GM23248 (cell line): ENCODE results near the gene PRKAR1B. TPM values are rescaled to one million over a fixed set of nuclear protein-coding genes. Genes with fewer than 3 reads are reported as not detected.

Experiments
- DNase-seq: peaks from one replicate; pipeline ENCODE4 v3.0.0-alpha.2; 2015
- H2AFZ ChIP-seq: fragments of 200-600 bp; sonication (generic); 2 replicates; pipeline ENCODE4 v1.6.1; 2016; ENCODE audit warnings: antibody characterized with exemption
- H3F3A ChIP-seq: fragments of 200-600 bp; sonication (generic); 2 replicates; pipeline ENCODE4 v1.6.1; 2016; ENCODE audit warnings: mild to moderate bottlenecking, antibody characterized with exemption, mixed run types; ENCODE audit not compliant: insufficient read depth
- H3K27ac ChIP-seq: fragments of 200-600 bp; sonication (generic); 2 replicates; pipeline ENCODE4 v1.5.1; 2016; ENCODE audit warnings: mild to moderate bottlenecking
- H3K27me3 ChIP-seq: fragments of 200-600 bp; sonication (generic); replicated peaks from 2 replicates; pipeline ENCODE4 v1.6.1; 2016; ENCODE audit warnings: mild to moderate bottlenecking; ENCODE audit not compliant: insufficient read depth
- H3K36me3 ChIP-seq: fragments of 200-600 bp; sonication (generic); 2 replicates; pipeline ENCODE4 v1.6.1; 2016; ENCODE audit warnings: low read depth, mild to moderate bottlenecking
- H3K4me1 ChIP-seq: fragments of 200-600 bp; sonication (generic); 2 replicates; pipeline ENCODE4 v1.6.1; 2016; ENCODE audit warnings: mild to moderate bottlenecking; ENCODE audit not compliant: insufficient read depth
- H3K4me2 ChIP-seq: fragments of 200-600 bp; sonication (generic); one replicate; pipeline ENCODE4 v1.6.1; 2016; ENCODE audit warnings: mild to moderate bottlenecking; ENCODE audit not compliant: unreplicated experiment
- H3K4me3 ChIP-seq: fragments of 200-600 bp; sonication (generic); 2 replicates; pipeline ENCODE4 v1.5.1; 2016; ENCODE audit warnings: mild to moderate bottlenecking
- H3K79me2 ChIP-seq: fragments of 200-600 bp; sonication (generic); 2 replicates; pipeline ENCODE4 v1.6.1; 2016; ENCODE audit warnings: mild to moderate bottlenecking; ENCODE audit not compliant: insufficient read depth
- H3K9ac ChIP-seq: fragments of 200-600 bp; sonication (generic); 2 replicates; pipeline ENCODE4 v1.6.1; 2016; ENCODE audit warnings: mild to moderate bottlenecking
- H3K9me2 ChIP-seq: fragments of 200-600 bp; sonication (generic); 2 replicates; pipeline ENCODE4 v1.6.1; 2016; ENCODE audit warnings: mixed run types, mild to moderate bottlenecking, moderate library complexity; ENCODE audit not compliant: insufficient read depth
- H3K9me3 ChIP-seq: fragments of 200-600 bp; sonication (generic); one replicate; pipeline ENCODE4 v1.6.1; 2017; ENCODE audit warnings: low read depth
- H4K20me1 ChIP-seq: fragments of 200-600 bp; sonication (generic); 2 replicates; pipeline ENCODE4 v1.6.0; 2016; ENCODE audit not compliant: insufficient read depth
- EZH2 ChIP-seq: fragments of 200-600 bp; sonication (generic); IDR thresholded peaks from 2 replicates; pipeline ENCODE4 v1.6.1; 2018; ENCODE audit warnings: antibody characterized with exemption, mild to moderate bottlenecking; ENCODE audit not compliant: insufficient read depth, poor library complexity, severe bottlenecking
- EZH2phosphoT487 ChIP-seq: fragments of 200-600 bp; sonication (generic); IDR thresholded peaks from 2 replicates; pipeline ENCODE4 v1.6.1; 2018; ENCODE audit warnings: antibody characterized with exemption, moderate library complexity, mild to moderate bottlenecking, low read depth; ENCODE audit not compliant: insufficient read depth
- WGBS, 2 experiments: methylation state at CpG; one replicate each; pipeline ENCODE4 v1.1.6; 2015 to 2017; ENCODE audit warnings: low lambda C conversion rate in 2 of 2, low coverage in 1 of 2; ENCODE audit errors: missing lambda C conversion rate in 2 of 2; 5-methylcytosine and 5-hydroxymethylcytosine counted together
- in situ Hi-C: fragments of 300-500 bp; cut with MboI; formaldehyde crosslinking; loops from 2 replicates; pipeline ENCODE4 v1.15.0; 2020
- polyA plus RNA-seq: library from polyadenylated mRNA; unstranded; fragments of >200 nt; fragmentation: Nextera tagmentation; extraction: Ambion mirVana; gene quantifications from 2 replicates; pipeline ENCODE4 v1.2.1, GENCODE V29; 2016
- total RNA-seq: library from RNA; depleted of rRNA; stranded (reverse); fragments of >200 nt; shearing (Covaris generic); gene quantifications from 2 replicates; pipeline ENCODE4 v1.2.3, GENCODE V29; 2014

The PRKAR1B gene
- total and polyA plus RNA-seq, 2 experiments from 2014 or later, result 10.2 to 12.9 TPM

DNA sequence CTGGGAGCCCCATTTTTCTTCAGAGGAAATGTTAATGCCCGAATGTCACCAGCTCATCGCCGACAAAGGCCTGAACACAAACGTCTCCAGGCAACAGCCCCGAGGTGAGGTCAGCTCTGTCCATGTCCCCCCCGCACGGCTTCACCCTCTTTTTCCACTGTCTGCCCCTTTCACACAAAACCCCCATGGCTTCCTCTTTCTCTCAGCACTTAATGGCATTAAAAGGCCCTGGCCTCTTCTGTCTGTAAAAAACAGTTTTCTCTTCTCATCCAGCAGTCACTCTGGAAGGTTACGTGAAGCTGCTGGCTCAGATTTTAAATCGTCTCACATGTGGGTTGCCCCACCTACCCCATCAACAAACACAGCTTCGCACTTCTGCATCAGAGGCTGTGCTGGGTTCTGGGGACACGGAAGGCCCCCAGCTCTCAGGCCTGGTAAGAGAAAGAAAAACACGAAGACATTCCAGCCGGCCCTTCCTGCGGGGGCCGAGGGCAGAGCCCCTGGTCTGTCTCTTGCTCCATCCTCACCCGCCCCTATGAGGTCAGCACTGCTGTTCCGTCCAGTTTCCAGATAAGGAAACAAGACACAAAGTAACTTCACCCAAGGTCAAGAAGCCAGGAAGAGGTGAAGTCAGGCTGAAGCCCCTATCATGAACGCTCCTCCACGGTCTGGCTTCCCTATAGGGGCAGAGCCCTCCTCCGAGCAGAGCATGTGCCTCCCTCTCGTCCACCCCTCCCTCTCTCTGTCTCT, 116.4 kb downstream of the PRKAR1B start:
- Histone ChIP-seq H3K27ac (no peak overlapping the region), H3K9me3 (no peaks in the 10 kb centered on the region), H3K9me2 (0 out of 2 replicates have a peak, but pooled peaks cover 2% of the 10 kb centered on the region), H3K9ac (no peak overlapping the region), H3K4me3 (no peak overlapping the region), H3K4me2 (no peak overlapping the region), H3K27me3 (no peaks in the 10 kb centered on the region), H3K4me1 (no peaks in the 10 kb centered on the region), H4K20me1 (no peaks in the 10 kb centered on the region), H3K36me3 (no peaks in the 10 kb centered on the region), H3K79me2 (no peaks in the 10 kb centered on the region), H3F3A (no peaks in the 10 kb centered on the region), H2AFZ (no peak overlapping the region)
- peak; percentile 11 for DNase-seq
- in situ Hi-C loops, result no loop called here
- 45 to 50% methylated on average over 19 to 21 of the region's 21 CpGs for WGBS, 2 experiments
- TF ChIP-seq EZH2phosphoT487, result no peak
- TF ChIP-seq EZH2, result no peak

DNA sequence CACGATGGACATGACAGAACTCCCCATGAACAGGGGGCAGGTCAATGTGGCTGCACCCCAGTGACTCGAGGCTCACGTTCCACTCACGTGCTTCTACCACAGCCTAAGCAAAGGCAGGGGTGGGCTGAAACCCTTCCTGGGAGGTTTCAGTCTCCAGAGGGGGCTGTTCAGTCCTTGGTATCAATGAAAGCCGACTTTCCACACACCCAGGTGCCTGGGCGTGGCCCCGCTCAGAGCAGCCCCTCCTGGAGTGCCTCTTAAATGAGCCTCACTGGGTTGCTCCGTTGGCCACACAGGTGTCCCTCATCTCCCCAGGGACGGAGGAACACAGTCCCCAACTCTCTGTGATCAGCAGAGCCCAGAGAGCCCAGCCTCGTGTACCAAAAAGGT, 116.9 kb downstream of the PRKAR1B start:
- Histone ChIP-seq H3K27ac (no peak overlapping the region), H3K79me2 (no peaks in the 10 kb centered on the region), H3K27me3 (no peaks in the 10 kb centered on the region), H2AFZ (no peak overlapping the region), H4K20me1 (no peaks in the 10 kb centered on the region), H3K4me1 (no peaks in the 10 kb centered on the region), H3K9ac (no peak overlapping the region), H3K9me2 (0 out of 2 replicates have a peak, but pooled peaks cover 2% of the 10 kb centered on the region), H3F3A (no peaks in the 10 kb centered on the region), H3K36me3 (no peaks in the 10 kb centered on the region), H3K4me2 (no peak overlapping the region), H3K9me3 (no peaks in the 10 kb centered on the region), H3K4me3 (no peak overlapping the region)
- no peak for DNase-seq
- in situ Hi-C loops, result no loop called here
- 74 to 80% methylated on average over 9 to 10 of the region's 10 CpGs for WGBS, 2 experiments
- no peak for TF ChIP-seq EZH2phosphoT487
- TF ChIP-seq EZH2, result no peak

DNA sequence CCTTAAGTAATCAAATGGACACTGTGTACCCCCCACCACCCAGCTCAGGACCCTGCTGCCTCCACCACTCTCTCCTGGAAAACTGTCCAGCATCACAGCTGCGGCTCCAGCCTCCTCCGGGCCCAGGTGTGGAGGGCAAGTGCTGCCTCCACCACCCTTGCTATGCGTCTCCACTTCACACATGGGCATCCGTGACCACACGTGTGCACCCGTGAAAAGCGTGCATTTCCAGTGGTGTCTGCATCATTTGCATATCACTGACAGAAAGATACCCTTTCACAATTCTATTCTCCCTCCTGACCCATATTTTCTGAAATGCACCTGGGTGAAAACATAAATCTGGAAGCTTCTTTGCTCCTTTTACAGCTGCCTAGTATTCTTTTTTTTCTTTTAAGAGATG, 117.7 kb downstream of the PRKAR1B start:
- no peak overlapping the region for H3K4me2 ChIP-seq
- H3K36me3 ChIP-seq, result no peaks in the 10 kb centered on the region
- no peak for DNase-seq
- in situ Hi-C loops, result no loop called here
- H3K27me3 ChIP-seq, result no peaks in the 10 kb centered on the region
- TF ChIP-seq EZH2phosphoT487 (no peak), EZH2 (no peak)
- H3K9ac ChIP-seq, result no peak overlapping the region
- no peaks in the 10 kb centered on the region for H3K79me2 ChIP-seq
- WGBS, 2 experiments, result 81 to 82% methylated on average over 7 of the region's 7 CpGs
- 0 out of 2 replicates have a peak, but pooled peaks cover 2% of the 10 kb centered on the region for H3K9me2 ChIP-seq
- no peaks in the 10 kb centered on the region for H3K4me1 ChIP-seq
- H2AFZ ChIP-seq, result no peak overlapping the region
- H4K20me1 ChIP-seq, result no peaks in the 10 kb centered on the region
- no peak overlapping the region for H3K27ac ChIP-seq
- no peaks in the 10 kb centered on the region for H3F3A ChIP-seq
- no peaks in the 10 kb centered on the region for H3K9me3 ChIP-seq
- no peak overlapping the region for H3K4me3 ChIP-seq

DNA sequence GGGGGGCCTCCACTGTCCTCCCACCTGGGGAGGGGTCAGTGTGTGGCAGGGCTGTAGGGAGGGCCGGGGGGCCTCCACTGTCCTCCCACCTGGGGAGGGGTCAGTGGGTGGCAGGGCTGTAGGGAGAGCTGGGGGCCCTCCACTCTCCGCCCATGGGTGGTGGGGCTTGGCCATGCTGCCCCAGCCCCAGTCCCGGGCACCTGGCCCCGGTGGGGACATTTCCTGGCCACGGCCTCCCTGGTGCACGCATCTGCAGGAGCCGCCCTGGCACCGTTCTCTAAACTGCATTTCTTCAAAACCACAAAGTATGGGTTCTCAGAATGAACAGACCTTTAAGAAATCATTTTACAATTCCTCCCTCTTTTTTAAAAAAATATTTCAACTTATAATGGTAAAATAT, 118.1 kb downstream of the PRKAR1B start:
- Histone ChIP-seq H3K4me3 (no peak overlapping the region), H4K20me1 (no peaks in the 10 kb centered on the region), H3K27me3 (no peaks in the 10 kb centered on the region), H3K9ac (no peak overlapping the region), H3K9me2 (0 out of 2 replicates have a peak, but pooled peaks cover 2% of the 10 kb centered on the region), H3K9me3 (no peaks in the 10 kb centered on the region), H3K79me2 (no peaks in the 10 kb centered on the region), H2AFZ (no peak overlapping the region), H3K27ac (no peak overlapping the region), H3K4me2 (no peak overlapping the region), H3K4me1 (no peaks in the 10 kb centered on the region), H3K36me3 (no peaks in the 10 kb centered on the region), H3F3A (no peaks in the 10 kb centered on the region)
- no peak for TF ChIP-seq EZH2
- no peak for TF ChIP-seq EZH2phosphoT487
- no peak for DNase-seq
- 79 to 82% methylated on average over 7 to 8 of the region's 8 CpGs for WGBS, 2 experiments
- in situ Hi-C loops, result no loop called here
